Measurements from ENCODE around the gene ISOC2.
A peak's percentile ranks its signal among the peaks of the same experiment; 100 is the strongest.

ISOC2 gene

GRCh38 chr19:55476100-55476775, 14.8 kb upstream of the ISOC2 start, which contains the start of gene ZNF628:
ZNF628 (plus strand) TSS chr19:55476617; CDS start chr19:55479911, 3,294 bp downstream.
- peak; percentile 98 for DNase-seq

GRCh38 chr19:55474269-55475265, 13.1 kb upstream of the ISOC2 start:
- DNase-seq = no peak

DNA sequence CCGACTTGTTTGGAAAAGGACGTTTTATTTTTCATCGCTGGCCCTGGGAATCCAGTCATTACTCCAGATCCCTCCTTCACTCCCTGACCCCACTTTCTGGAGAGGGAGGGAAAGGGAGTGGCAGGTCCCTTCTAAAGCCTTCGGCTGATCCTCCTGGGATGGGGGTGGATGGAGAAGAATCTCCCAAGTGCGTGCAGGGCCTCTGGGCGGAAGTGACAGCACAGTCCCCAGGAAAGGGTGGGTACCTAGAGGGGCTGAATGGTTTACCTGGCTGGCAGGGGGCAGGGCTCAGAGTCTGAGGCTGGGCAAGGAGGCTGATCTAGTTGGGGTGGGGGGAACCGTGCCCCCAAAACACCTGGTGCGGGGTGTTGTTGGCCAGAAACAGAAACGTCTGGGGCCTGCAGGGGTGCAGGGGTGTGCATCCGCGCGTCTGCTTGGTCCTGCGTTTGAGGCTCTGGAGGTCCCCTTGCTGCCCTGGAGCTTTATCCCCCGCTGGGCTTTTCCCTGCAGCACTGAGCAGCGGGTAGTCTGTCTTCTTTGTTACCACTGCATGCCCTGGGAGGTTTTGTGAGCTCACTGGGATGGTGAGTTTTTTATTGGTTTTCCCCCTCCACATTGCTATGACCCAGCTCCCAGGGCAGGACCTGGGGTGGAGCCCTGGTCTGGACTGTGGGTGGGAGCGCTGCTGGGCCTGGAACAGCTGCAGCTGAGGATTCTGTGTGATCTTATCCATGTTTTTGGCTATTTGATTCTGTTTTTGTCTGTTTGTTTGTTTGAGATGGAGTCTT, 12.0 kb upstream of the ISOC2 start:
- DNase-seq = no peak

GRCh38 chr19:55472463-55472862, 11.0 kb upstream of the ISOC2 start:
- DNase-seq = no peak

GRCh38 chr19:55471266-55471665, 9.8 kb upstream of the ISOC2 start:
- DNase-seq = no peak

- DNase-seq = no peak
Measured at GRCh38 chr19:55468054-55468393, 6.6 kb upstream of the ISOC2 start.

- DNase-seq = peak; percentile 68
Measured at GRCh38 chr19:55467236-55468053, 6.0 kb upstream of the ISOC2 start.

DNA sequence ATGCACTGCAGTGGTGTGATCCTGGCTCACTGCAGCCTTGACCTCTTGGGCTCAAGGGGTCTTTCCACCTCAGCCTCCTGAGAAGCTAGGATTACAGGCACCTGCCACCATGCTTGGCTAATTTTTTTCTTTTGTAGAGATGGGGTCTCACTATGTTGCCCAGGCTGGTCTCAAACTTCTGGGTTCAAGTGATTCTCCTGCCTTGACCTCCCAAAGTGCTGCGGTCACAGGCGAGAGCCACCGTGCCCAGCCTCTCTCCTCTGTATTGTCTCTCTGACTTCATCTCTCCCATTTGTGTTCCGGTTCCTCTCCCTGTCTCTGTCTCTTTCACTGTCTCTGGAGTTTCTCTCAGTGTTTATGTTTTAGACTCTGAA, 4.8 kb upstream of the ISOC2 start:
- DNase-seq = no peak

DNA sequence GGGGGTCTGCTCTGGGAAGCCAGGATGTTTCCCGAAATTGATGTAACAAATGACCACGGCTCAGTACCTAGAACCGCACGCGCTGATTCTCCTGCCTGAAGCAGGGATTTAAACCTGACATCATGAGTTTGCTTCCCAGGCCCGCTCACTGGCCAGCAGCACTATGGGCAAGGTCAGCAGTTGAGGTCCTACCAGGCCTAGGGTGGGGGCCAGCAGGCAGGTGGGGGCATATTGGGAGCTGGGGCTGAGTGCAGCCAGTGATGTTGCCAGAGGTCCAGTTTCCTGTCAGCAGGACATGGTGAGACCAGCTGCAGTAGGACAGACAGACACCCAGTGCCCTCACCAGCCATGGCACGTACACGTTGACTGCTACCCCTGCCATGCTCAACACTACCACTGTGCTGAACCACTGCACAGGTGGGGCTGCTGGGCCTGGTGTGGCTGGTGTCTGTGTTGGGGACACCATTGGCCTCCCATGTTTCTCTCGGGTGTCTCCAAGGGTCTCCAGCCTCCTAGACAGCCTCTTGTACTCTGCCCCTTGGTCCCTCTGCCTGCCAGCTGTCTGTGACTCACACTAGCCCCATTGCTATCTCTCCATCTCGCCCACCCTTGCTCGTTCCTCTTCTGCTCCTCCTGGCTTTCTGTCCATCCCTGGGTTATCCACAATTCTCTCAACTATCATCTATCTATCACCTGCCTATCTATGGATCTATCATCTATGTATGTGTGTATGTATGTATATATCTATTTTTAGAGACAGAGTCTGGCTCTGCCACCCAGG, 4.2 kb upstream of the ISOC2 start:
- no peak for DNase-seq

DNA sequence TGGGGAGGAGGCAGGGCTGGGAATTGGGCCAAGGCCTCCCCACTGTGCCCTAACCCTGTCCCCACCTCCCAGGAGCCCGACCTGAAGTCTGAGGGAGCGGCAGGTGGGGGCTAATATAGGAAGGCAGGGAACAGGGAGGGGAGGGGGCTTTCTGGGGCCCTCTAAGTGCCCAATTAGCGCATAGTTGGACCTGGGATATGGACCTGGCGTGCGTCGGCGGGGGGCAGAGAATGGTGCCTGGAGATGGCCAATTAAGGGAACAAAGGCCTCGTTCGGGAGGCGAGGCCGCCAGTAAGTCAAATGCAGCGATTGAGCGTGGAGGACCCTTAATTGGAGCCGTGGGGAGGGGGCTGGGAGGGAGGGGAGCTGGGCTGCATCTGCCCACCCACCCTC, 3.2 kb upstream of the ISOC2 start, which contains the start of gene C19orf85:
C19orf85 (minus strand) TSS at position 90 of the 393 bp plus-strand sequence. CDS start 197 bp downstream, outside the sequence.
- no peak for DNase-seq

DNA sequence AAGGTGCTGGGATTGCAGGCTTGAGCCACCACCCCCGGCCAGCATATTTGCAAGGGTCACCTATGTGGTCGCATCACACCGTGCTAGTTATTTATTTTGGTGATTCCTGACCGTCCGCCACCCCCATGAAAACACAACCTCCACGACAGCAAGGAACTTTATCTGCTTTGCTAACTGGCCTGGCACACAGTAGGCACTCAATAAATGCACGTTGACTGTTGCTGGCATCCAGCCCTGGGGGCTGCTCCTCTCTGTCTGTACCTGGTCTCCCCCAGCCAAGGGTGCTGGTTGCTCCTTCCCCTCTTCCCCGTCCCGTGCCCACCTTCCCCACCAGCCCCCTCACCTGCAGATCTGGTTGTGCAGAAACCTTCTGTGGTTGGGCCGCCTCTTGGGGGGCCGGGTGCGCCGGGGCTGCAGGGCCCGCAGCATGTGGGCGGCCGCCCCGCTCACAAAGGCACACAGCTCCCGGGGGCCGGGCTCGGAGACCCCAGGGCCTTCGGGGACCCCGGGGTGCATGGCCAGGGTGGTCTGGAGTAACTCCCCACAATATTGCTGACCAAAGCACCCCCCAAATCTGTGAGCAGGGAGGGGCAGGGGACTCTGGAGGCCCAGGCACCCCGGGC, 2.7 kb upstream of the ISOC2 start:
- DNase-seq = no peak

- DNase-seq = no peak
Measured at GRCh38 chr19:55463583-55464031, 2.2 kb upstream of the ISOC2 start.

DNA sequence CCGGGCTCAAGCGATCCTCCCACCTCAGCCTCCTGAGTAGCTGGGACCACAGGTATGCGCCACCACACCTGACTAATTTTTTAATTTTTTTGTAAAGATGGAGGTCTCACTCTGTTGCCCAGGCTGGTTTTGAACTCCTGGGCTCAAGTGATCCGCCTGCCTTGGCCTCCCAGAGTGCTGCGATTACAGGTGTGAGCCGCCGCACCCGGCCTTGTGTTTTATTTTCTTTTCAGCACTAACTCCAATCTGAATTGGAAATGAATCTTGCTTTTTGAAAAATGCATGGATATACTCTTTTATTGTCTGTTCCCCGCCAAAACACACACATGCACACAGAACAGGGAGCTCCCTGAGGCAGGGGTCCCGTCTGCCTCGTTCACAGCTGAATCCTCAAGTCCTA, 1.3 kb upstream of the ISOC2 start:
- DNase-seq = no peak

DNA sequence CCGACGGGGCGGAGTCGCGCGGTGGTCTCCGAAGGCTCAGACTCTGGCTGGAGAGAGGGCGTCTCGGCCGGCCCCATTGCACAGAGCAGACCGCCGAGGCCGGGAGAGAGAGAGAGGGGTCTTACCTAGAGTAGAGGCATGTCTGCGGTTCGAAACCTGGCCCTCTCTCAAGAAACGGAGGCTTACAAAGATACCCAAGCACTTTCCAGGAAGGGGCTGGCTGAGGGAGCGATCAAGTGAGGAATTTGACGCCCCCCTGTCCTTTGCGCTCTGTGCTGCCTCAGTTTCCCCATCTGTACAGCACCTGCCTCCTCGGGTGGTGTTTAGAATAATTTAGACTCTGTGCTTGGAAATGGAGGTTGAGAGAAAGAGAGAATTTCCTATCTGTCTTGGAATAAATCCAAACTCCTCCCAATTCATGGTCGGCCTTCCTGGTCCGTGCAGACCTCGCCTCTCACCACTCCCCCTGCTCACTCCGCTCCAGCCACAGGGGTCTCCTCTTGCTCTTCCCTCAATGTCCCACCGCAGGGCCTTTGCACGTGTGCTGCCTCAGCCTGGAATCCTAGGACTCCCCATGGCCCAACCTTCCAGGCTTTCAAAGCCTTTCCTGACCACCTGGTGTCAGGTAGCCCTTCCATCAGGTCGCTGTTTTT, 658 bp upstream of the ISOC2 start:
- no peak for DNase-seq

- peak; percentile 65 for DNase-seq
Measured at GRCh38 chr19:55460670-55461258, 678 bp downstream of the ISOC2 start.

DNA sequence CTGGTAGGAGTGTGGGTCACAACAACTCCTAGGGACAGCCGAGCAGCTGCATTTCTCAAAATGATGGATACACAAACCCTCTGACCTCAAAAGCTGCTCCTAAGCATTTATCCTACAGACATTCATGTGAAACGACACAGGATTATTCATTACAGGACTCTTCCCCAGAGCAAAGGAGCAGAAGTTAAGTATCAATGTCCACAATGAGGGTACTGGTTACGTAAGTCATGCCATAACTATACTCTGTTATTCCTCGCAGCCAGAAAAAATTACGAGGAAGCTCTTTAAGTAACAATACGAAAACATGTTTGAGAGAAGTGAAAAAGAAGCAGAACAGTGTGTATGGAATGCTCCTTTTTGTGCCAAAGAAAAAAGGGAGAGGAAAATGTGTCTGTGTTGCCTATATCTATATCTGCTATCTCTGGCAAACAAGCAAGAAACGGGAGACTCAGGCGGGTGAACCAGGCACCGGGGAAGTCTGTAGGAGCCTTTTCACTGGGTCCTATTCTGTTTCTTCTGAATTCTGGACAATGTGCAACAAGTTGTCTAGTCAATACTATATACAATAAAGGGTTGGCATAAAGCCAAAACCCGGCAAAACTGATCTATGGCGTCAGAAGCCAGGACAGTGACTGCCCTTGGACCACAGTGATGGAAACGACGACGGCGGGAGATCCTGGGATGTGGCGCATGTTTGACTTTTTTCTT, 1.3 kb downstream of the ISOC2 start:
- DNase-seq = no peak

- no peak for DNase-seq
Measured at GRCh38 chr19:55459551-55459949, 1.9 kb downstream of the ISOC2 start.

DNA sequence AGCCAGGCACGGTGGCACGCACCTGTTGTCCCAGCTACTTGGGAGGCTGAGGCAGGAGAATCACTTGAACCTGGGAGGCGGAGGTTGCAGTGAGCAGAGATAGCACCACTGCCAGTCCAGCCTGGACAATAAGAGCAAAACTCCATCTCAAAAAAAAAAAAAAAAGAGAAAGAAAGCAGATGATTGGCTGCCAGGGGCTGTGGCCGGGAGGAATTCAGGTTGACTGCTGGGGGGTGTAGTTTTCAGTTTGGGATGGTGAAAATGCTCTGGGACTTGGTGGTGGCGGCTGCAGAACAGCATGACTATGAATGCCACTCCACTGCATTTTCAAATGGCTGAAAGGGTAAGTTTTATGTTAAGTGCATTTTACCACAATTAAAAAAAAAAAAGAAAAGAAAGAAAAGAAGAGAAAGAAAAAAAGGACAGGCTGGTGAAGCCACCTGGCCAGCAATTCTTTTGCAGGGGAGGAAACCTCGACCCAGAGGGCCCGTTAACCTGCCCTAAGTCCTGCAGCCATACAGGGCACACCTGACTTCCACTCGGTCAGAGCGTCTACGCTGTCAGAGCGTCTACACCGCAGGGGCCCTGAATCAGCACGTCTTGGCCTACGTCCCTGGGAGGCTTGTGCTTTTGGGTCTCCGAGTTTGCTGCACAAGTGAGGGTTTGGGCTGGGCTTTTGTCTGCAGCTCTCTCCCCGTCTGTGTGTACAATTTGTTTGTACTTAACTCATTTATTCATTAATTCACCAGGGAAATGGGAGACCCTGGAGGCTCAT, 3.6 kb downstream of the ISOC2 start:
- DNase-seq = no peak
